Endothelial cell (in vitro differentiated cells): ENCODE results near the gene CDK7. TPM values are rescaled to one million over a fixed set of nuclear protein-coding genes. Genes with fewer than 3 reads are reported as not detected.

Experiments used
- DNase-seq: peaks from one replicate; pipeline ENCODE4 v3.0.0; 2021; ENCODE audit warnings: low spot score
- H3K27ac Mint-ChIP-seq: one replicate; pipeline ENCODE4 v1.8.0; 2021; ENCODE audit warnings: mixed read lengths, inconsistent platforms; ENCODE audit not compliant: unreplicated experiment
- H3K27me3 Mint-ChIP-seq: one replicate; pipeline ENCODE4 v1.8.0; 2021; ENCODE audit warnings: mild to moderate bottlenecking, moderate library complexity, mixed read lengths, inconsistent platforms; ENCODE audit not compliant: unreplicated experiment
- H3K36me3 Mint-ChIP-seq: one replicate; pipeline ENCODE4 v1.8.0; 2021; ENCODE audit warnings: mild to moderate bottlenecking, low read depth, mixed read lengths, inconsistent platforms; ENCODE audit not compliant: unreplicated experiment
- H3K4me1 Mint-ChIP-seq: one replicate; pipeline ENCODE4 v1.8.0; 2021; ENCODE audit warnings: mild to moderate bottlenecking, mixed read lengths, inconsistent platforms; ENCODE audit not compliant: unreplicated experiment
- H3K4me3 Mint-ChIP-seq: one replicate; pipeline ENCODE4 v1.8.0; 2021; ENCODE audit warnings: mild to moderate bottlenecking, mixed read lengths, inconsistent platforms; ENCODE audit not compliant: unreplicated experiment
- H3K9me3 Mint-ChIP-seq: one replicate; pipeline ENCODE4 v1.8.0; 2021; ENCODE audit warnings: mixed read lengths, inconsistent platforms; ENCODE audit not compliant: unreplicated experiment
- total RNA-seq: library from RNA; stranded (reverse); fragmentation: NEBNext Ultra II Directional; extraction: Animal tissue kit (Norgen Biotek cat#: 25700); gene quantifications from one replicate; pipeline ENCODE4 v1.2.1, GENCODE V29; 2021; ENCODE audit not compliant: unreplicated experiment
- TF ChIP-seq, protein P1 (sequence below): fragments of 200-600 bp; sonication (generic); IDR thresholded peaks from one replicate; pipeline ENCODE4 v1.5.0; 2021; ENCODE audit warnings: antibody characterized with exemption; ENCODE audit not compliant: unreplicated experiment

CDK7 gene
- total RNA-seq, 1 donor from 2014 or later: 21.4 TPM

DNA sequence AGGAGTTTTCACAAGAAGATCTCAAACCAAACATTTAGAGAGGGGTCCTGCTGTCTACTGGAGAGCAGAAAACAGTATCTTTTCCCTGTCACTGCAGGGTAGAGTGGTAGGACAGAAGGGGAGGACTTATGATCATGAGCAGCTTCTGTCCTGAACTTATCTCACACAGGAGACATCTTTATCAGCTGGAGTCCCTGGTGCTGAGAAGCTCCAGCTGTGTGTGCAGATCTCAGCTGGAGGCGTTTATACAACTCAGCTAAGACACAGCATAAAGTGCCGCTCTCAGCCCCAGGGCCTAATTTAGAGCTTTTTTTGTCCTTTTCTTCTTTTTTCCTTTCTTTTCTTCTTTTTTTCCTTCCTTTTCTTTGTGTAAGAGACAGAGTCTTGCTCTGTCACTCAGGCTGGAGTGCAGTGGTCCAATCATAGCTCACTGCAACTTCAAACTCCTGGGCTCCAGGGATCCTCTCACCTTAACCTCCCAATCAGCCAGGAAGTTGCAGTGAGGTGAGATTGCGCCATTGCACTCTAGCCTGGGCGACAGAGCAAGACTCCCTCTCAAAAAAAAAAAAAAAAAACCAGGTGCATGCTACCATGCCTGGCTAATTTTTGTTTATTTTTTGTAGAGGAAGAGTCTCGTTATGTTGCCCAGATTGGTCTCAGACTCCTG, 66.0 kb downstream of the CDK7 start:
- H3K4me1 Mint-ChIP-seq: no peaks in the 10 kb centered on the region
- H3K4me3 Mint-ChIP-seq: no peak overlapping the region
- TF ChIP-seq, protein P1, sequence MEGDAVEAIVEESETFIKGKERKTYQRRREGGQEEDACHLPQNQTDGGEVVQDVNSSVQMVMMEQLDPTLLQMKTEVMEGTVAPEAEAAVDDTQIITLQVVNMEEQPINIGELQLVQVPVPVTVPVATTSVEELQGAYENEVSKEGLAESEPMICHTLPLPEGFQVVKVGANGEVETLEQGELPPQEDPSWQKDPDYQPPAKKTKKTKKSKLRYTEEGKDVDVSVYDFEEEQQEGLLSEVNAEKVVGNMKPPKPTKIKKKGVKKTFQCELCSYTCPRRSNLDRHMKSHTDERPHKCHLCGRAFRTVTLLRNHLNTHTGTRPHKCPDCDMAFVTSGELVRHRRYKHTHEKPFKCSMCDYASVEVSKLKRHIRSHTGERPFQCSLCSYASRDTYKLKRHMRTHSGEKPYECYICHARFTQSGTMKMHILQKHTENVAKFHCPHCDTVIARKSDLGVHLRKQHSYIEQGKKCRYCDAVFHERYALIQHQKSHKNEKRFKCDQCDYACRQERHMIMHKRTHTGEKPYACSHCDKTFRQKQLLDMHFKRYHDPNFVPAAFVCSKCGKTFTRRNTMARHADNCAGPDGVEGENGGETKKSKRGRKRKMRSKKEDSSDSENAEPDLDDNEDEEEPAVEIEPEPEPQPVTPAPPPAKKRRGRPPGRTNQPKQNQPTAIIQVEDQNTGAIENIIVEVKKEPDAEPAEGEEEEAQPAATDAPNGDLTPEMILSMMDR: no peak
- H3K27me3 Mint-ChIP-seq: no peaks in the 10 kb centered on the region
- H3K9me3 Mint-ChIP-seq: no peaks in the 10 kb centered on the region
- H3K27ac Mint-ChIP-seq: no peak overlapping the region
- no peak for DNase-seq
- no peaks in the 10 kb centered on the region for H3K36me3 Mint-ChIP-seq

DNA sequence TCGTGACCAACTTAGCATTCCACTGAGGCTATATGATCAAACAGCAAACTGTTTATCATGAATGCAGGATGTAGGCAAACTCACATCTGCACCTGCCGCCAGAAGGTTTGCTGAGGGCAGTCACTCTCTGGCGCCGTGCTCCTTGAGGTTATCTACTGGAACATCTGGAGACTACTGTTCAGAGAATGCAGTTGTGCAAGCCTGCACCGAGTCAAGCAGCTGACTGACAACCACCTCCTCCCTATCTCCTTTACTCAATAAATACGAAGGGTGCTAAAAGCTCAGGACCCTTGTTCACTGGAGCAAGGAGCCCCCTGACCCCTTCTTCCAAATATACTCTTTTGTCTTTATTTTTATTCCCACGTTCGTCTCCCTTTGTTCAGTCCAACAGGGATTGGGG, 70.8 kb downstream of the CDK7 start:
- Mint-ChIP-seq H3K4me3 (no peak overlapping the region), H3K36me3 (peaks cover 20% of the 10 kb centered on the region), H3K27me3 (no peaks in the 10 kb centered on the region), H3K27ac (no peak overlapping the region), H3K9me3 (peaks cover 4% of the 10 kb centered on the region), H3K4me1 (no peaks in the 10 kb centered on the region)
- DNase-seq: no peak
- TF ChIP-seq, protein P1: no peak

DNA sequence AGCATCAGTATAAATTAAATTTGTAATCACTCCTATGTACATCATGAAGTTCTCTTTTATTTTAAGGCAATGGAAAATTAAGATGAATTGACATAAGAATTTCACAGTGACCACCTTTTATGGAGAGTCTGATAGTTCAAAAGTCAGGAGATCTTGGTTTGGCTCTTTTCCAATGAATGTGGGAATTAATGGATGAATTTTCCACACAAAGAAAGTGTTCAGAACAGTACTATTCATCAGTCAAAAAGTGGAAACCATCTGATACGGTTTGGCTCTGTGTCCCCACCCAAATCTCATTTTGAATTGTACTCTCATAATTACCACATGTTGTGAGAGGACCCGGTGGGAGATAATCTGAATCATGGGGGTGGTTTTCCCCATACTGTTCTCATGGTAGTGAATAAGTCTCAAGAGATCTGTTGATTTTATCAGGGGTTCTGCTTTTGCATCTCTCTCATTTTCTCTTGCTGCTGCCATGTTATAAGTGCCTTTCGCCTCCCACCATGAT, 73.4 kb downstream of the CDK7 start:
- TF ChIP-seq, protein P1: no peak
- DNase-seq: no peak
- Mint-ChIP-seq H3K36me3 (peaks cover 31% of the 10 kb centered on the region), H3K27ac (no peak overlapping the region), H3K4me3 (peak overlapping the region; percentile 13), H3K9me3 (peaks cover 4% of the 10 kb centered on the region), H3K27me3 (peaks cover 5% of the 10 kb centered on the region), H3K4me1 (no peaks in the 10 kb centered on the region)

DNA sequence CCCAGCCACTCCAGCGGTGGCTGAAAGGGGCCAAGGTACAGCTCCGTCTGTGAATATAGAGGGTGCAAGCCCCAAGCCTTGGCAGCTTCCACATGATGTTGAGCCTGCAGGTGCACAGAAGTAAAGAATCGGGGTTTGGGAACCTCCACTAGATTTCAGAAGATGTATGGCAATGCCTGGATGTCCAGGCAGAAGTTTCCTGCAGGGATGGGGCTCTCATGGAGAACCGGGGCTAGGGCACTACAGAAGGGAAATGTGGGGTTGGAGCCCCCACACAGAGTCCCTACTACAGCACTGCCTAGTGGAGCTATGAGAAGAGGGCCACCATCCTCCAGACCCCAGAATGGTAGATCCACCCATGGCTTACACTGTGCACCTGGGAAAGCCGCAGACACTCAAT, 74.7 kb downstream of the CDK7 start:
- Mint-ChIP-seq H3K27me3 (peaks cover 5% of the 10 kb centered on the region), H3K27ac (no peak overlapping the region), H3K36me3 (peaks cover 31% of the 10 kb centered on the region), H3K4me1 (no peaks in the 10 kb centered on the region), H3K9me3 (peaks cover 4% of the 10 kb centered on the region), H3K4me3 (no peak overlapping the region)
- no peak for DNase-seq
- TF ChIP-seq, protein P1: no peak

DNA sequence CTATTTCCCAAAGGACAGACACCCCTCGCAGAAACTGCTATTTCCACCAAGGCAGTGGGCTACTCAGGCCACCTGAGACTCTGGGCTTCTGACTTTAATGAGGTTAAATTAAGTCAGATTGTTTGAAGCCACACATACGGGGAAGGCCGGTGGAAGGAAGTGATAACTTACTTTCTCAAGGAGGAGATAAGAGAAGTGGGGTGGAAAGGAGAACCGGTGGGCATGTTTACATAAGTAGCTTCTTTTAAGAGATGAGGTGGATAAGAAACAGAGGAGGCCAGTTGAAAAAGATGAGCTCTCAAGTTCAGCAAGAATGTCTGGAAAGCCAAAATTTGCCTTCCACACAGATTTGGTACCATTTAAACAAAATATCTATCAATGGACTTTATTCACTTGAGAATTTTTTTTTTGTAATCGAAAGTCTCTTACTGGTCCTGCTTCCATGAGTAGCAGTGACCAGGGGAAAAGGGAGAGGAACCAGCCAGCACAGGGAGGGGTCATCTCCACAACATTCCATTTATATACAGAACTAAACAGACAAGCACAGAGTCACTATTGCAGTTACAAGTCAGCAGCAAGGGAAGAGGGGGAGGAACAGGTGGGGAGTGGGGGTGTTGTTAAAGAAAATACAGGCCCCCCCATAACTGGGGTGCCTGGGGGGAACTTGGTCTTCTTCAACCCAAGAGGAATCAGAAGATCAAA, 77.9 kb downstream of the CDK7 start:
- no peaks in the 10 kb centered on the region for H3K4me1 Mint-ChIP-seq
- no peak for DNase-seq
- TF ChIP-seq, protein P1: no peak

More for the DNA sequence above, 77.9 kb downstream of the CDK7 start:
- Mint-ChIP-seq H3K9me3 (peaks cover 4% of the 10 kb centered on the region), H3K36me3 (peaks cover 36% of the 10 kb centered on the region), H3K27ac (no peak overlapping the region), H3K27me3 (peaks cover 5% of the 10 kb centered on the region), H3K4me3 (peak overlapping the region; percentile 53)
